NB4 (cell line): ENCODE data around the gene CLIP3.
"Not testable (repeated sequence)": the region's sequence is repeated elsewhere in the genome, so short reads cannot be mapped to it uniquely, and the experiment has no call there.

Experiments
- DNase-seq: peaks from one replicate; pipeline ENCODE4 v3.0.0; 2010; ENCODE audit warnings: low read depth
- H3K4me3 ChIP-seq: one replicate; pipeline ENCODE4 v1.5.1; 2011; ENCODE audit warnings: mild to moderate bottlenecking, low read depth, low read length, moderate library complexity
- CTCF ChIP-seq: IDR thresholded peaks from one replicate; pipeline ENCODE4 v1.5.1; 2012; ENCODE audit warnings: low read depth, low read length
- MAX ChIP-seq: IDR thresholded peaks from 2 replicates; pipeline ENCODE4 v1.6.1; 2011; ENCODE audit warnings: low read depth, low read length
- MYC ChIP-seq: IDR thresholded peaks from 2 replicates; pipeline ENCODE4 v1.6.1; 2011; ENCODE audit warnings: low read depth, low read length
- POLR2A ChIP-seq: IDR thresholded peaks from 2 replicates; pipeline ENCODE4 v1.6.1; 2011; ENCODE audit warnings: mild to moderate bottlenecking; ENCODE audit not compliant: insufficient read length; ENCODE audit errors: extremely low read depth

Gene CLIP3

GRCh38 chr19:36072081-36072480 lies 39.4 kb upstream of the CLIP3 start:
- no peak for TF ChIP-seq MAX
- TF ChIP-seq POLR2A = no peak
- no peak for TF ChIP-seq CTCF
- TF ChIP-seq MYC = no peak
- H3K4me3 ChIP-seq = no peak overlapping the region
- no peak for DNase-seq

- H3K4me3 ChIP-seq, DNase-seq: not testable (repeated sequence)
Measured at GRCh38 chr19:36068810-36069499, 36.3 kb upstream of the CLIP3 start.

- TF ChIP-seq MYC = no peak
- no peak for TF ChIP-seq POLR2A
- no peak for TF ChIP-seq MAX
- DNase-seq = no peak
- no peak overlapping the region for H3K4me3 ChIP-seq
Measured at GRCh38 chr19:36067681-36068080, 35.0 kb upstream of the CLIP3 start.

- no peak overlapping the region for H3K4me3 ChIP-seq
- no peak for DNase-seq
- TF ChIP-seq POLR2A (no peak), CTCF (no peak), MAX (no peak), MYC (no peak)
Measured at GRCh38 chr19:36064826-36065225, 32.2 kb upstream of the CLIP3 start.

- no peak for DNase-seq
- H3K4me3 ChIP-seq = no peak overlapping the region
- TF ChIP-seq CTCF = no peak
- TF ChIP-seq MYC = no peak
- TF ChIP-seq MAX = no peak
- no peak for TF ChIP-seq POLR2A
Measured at GRCh38 chr19:36061367-36061766, 28.7 kb upstream of the CLIP3 start.

GRCh38 chr19:36060430-36060829 lies 27.8 kb upstream of the CLIP3 start:
- TF ChIP-seq MAX = no peak
- TF ChIP-seq CTCF = peak; percentile 38
- peak; percentile 30 for DNase-seq
- no peak overlapping the region for H3K4me3 ChIP-seq

GRCh38 chr19:36059180-36059910 lies 26.7 kb upstream of the CLIP3 start:
- TF ChIP-seq MYC (no peak), POLR2A (no peak), MAX (no peak), CTCF (no peak)
- no peak overlapping the region for H3K4me3 ChIP-seq
- DNase-seq = no peak
